Measurements from ENCODE around the gene ERVW-1. TPM values are rescaled to one million over a fixed set of nuclear protein-coding genes. Genes with fewer than 3 reads are reported as not detected.

Gene ERVW-1
- total and polyA plus RNA-seq, 2 of the 13 experiments (the other 11 are each of a cell fraction or from before 2014, with no cell fraction given) = not detected

- TF ChIP-seq TBL1XR1 (IDR thresholded peaks at IDR 0.05; ENCODE audit: borderline replicate concordance, low read length, partially characterized antibody) (no peak), MNT (IDR thresholded peaks at IDR 0.05) (no peak), ETS1 (CRISPR knock-in tag; IDR thresholded peaks at IDR 0.05) (no peak), FUBP1 (CRISPR knock-in tag; IDR thresholded peaks at IDR 0.05; ENCODE audit: borderline replicate concordance) (no peak), DR1 (CRISPR knock-in tag; IDR thresholded peaks at IDR 0.05) (peak; percentile 70), TFAP4 (IDR thresholded peaks at IDR 0.05; ENCODE audit: borderline replicate concordance, low read depth) (no peak), HMGXB4 (CRISPR knock-in tag; IDR thresholded peaks at IDR 0.05; ENCODE audit: borderline replicate concordance in 1 of 2, low read depth in 1 of 2) (peak; percentile 87 to 97), ADNP (CRISPR knock-in tag; IDR thresholded peaks at IDR 0.05) (no peak), ZFP62 (CRISPR knock-in tag; IDR thresholded peaks at IDR 0.05) (no peak), HHEX (CRISPR knock-in tag; IDR thresholded peaks at IDR 0.05) (no peak), NONO (IDR thresholded peaks at IDR 0.05) (no peak), NONO (CRISPR knock-in tag; conservative IDR thresholded peaks at IDR 0.05) (peak; percentile 18; the same call in 1 of the 2 replicates), SP140L (CRISPR knock-in tag; IDR thresholded peaks at IDR 0.05; ENCODE audit: borderline replicate concordance) (0 out of 2 replicates have a peak, but pooled peaks have one; percentile 63), ZNF235 (CRISPR knock-in tag; IDR thresholded peaks at IDR 0.05; ENCODE audit: borderline replicate concordance) (peak; percentile 33; the same call in 1 of the 2 replicates), NFE2 (CRISPR knock-in tag; IDR thresholded peaks at IDR 0.05) (no peak), SMARCE1 (IDR thresholded peaks at IDR 0.05; ENCODE audit: borderline replicate concordance) (no peak), ZFP82 (CRISPR knock-in tag; IDR thresholded peaks at IDR 0.05; ENCODE audit: borderline replicate concordance) (no peak; the same call in 1 of the 2 replicates), ZBTB42 (CRISPR knock-in tag; IDR thresholded peaks at IDR 0.05) (no peak; the same call in 1 of the 2 replicates), ZNF234 (CRISPR knock-in tag; conservative IDR thresholded peaks at IDR 0.05) (no peak; the same call in 1 of the 2 replicates), ZFP36 (IDR thresholded peaks at IDR 0.05; ENCODE audit: borderline replicate concordance, low read depth, low read length, partially characterized antibody) (no peak), SMC3 (IDR thresholded peaks at IDR 0.05; ENCODE audit: low read length) (no peak), ZNF572 (CRISPR knock-in tag; IDR thresholded peaks at IDR 0.05) (0 out of 2 replicates have a peak, but pooled peaks have one; percentile 54)
Observed at GRCh38 chr7:92447345-92448204, 30.2 kb downstream of the ERVW-1 start, which contains the start of gene GATAD1 (continued).
